GM10266 (cell line): Measurements from ENCODE around the gene MAP2K7.
"Not testable (repeated sequence)": the region's sequence is repeated elsewhere in the genome, so short reads cannot be mapped to it uniquely, and the experiment has no call there.

Experiments used
- DNase-seq: peaks from one replicate; pipeline ENCODE4 v3.0.0; 2012; ENCODE audit errors: extremely low spot score
- CTCF ChIP-seq: IDR thresholded peaks from 2 replicates; pipeline ENCODE4 v1.5.1; 2012; ENCODE audit warnings: mild to moderate bottlenecking, low read depth; ENCODE audit not compliant: control insufficient read depth, insufficient read depth; ENCODE audit errors: missing control alignments

MAP2K7 gene

GRCh38 chr19:7953060-7953459 lies 49.4 kb downstream of the MAP2K7 start:
- no peak for DNase-seq
- TF ChIP-seq CTCF, result no peak

- DNase-seq, result no peak
- no peak for TF ChIP-seq CTCF
Measured at GRCh38 chr19:7953576-7953975, 49.9 kb downstream of the MAP2K7 start.

- DNase-seq, result no peak
- no peak for TF ChIP-seq CTCF
Measured at GRCh38 chr19:7955696-7956095, 52.0 kb downstream of the MAP2K7 start.

GRCh38 chr19:7959211-7959610 lies 55.5 kb downstream of the MAP2K7 start:
- TF ChIP-seq CTCF, result no peak
- DNase-seq, result no peak

GRCh38 chr19:7961082-7961481 lies 57.4 kb downstream of the MAP2K7 start:
- DNase-seq, result not testable (repeated sequence)

- DNase-seq, result no peak
- no peak for TF ChIP-seq CTCF
Measured at GRCh38 chr19:7961920-7962626, 58.4 kb downstream of the MAP2K7 start.

GRCh38 chr19:7962644-7963268 lies 59.1 kb downstream of the MAP2K7 start:
- no peak for DNase-seq
- no peak for TF ChIP-seq CTCF
